Measurements from ENCODE around the gene IFI27L1. TPM values are rescaled to one million over a fixed set of nuclear protein-coding genes. Genes with fewer than 3 reads are reported as not detected.

The IFI27L1 gene
- polyA plus RNA-seq, 6 donors from 2014 or later = 5.0 to 11.1 (median 5.8) TPM

DNA sequence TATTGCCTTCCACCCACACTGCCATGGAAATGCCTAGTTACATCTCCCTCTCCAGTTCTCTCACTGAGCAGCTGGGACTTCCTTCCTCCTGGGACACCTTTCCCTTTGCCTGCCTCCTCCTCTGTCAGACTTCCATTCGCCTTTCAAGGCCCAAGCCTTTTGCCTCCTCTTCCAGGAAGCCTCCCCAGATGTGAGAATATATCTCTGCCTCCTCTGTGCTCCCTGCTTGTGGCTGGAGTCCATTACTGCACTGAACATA lies 45.2 kb downstream of the IFI27L1 start:
- Mint-ChIP-seq H3K27me3 (peaks cover 2 to 15% (median 13%) of the 10 kb centered on the region in 3 donors), H3K9me3 (peaks cover 2 to 19% (median 10%) of the 10 kb centered on the region in 7 donors), H3K27ac (no peak overlapping the region), H3K4me1 (peaks cover 19 to 22% (median 20%) of the 10 kb centered on the region in 3 donors), H3K36me3 (peaks cover 0 to 11% of the 10 kb centered on the region in 2 donors), H3K4me3 (peak overlapping the region in 1 of 8 donors; percentile 1)
- ATAC-seq (ENCODE audit: low read depth in 2 of 2) (no peak), DNase-seq (no peak)

DNA sequence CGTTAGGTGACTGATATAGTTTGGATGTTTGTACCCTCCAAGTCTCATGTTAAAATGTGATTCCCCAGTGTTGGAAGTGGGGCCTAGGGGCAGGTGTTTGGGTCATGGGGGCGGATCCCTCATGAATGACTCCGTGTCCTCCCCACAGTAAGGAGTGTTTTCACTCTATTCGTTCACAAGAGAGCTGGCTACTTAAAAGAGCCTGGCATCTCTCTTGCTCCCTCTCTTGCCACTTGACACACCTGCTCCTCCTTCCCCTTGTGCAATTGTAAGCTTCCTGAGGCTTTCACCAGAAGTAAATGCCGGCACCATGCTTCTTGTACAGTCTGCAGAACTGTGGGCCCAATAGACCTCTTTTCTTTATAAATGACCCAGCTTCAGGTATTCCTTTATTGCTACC lies 45.7 kb downstream of the IFI27L1 start:
- ATAC-seq (ENCODE audit: low read depth in 2 of 2) (no peak), DNase-seq (no peak)
- Mint-ChIP-seq H3K27me3 (peaks cover 0 to 11% (median 9%) of the 10 kb centered on the region in 3 donors), H3K4me3 (peak overlapping the region in 1 of 8 donors; percentile 92), H3K27ac (no peak overlapping the region), H3K36me3 (peaks cover 0 to 9% of the 10 kb centered on the region in 2 donors), H3K9me3 (peaks cover 2 to 14% (median 10%) of the 10 kb centered on the region in 7 donors), H3K4me1 (peaks cover 19 to 22% (median 20%) of the 10 kb centered on the region in 3 donors)

- H3K27me3 Mint-ChIP-seq = peaks cover 3 to 5% (median 3%) of the 10 kb centered on the region in 3 donors
- peaks cover 0 to 10% (median 7%) of the 10 kb centered on the region in 7 donors for H3K9me3 Mint-ChIP-seq
- peaks cover 19 to 22% (median 20%) of the 10 kb centered on the region in 3 donors for H3K4me1 Mint-ChIP-seq
- peaks cover 0 to 6% of the 10 kb centered on the region in 2 donors for H3K36me3 Mint-ChIP-seq
- H3K27ac Mint-ChIP-seq = no peak overlapping the region
- DNase-seq (no peak), ATAC-seq (ENCODE audit: low read depth in 2 of 2) (no peak)
- peak overlapping the region in 3 of 8 donors; percentile 57 to 93 (median 92) for H3K4me3 Mint-ChIP-seq
Observed at GRCh38 chr14:94127330-94127729, 46.2 kb downstream of the IFI27L1 start.

- peaks cover 0 to 5% (median 0%) of the 10 kb centered on the region in 3 donors for H3K27me3 Mint-ChIP-seq
- ATAC-seq (ENCODE audit: low read depth in 2 of 2) = no peak
- H3K36me3 Mint-ChIP-seq = no peaks in the 10 kb centered on the region
- no peak for DNase-seq
- peaks cover 0 to 2% (median 0%) of the 10 kb centered on the region in 7 donors for H3K9me3 Mint-ChIP-seq
- peak overlapping the region in 3 of 6 donors; percentile 4 to 85 (median 24) for H3K27ac Mint-ChIP-seq
- H3K4me1 Mint-ChIP-seq = peaks cover 19 to 22% (median 20%) of the 10 kb centered on the region in 3 donors
- H3K4me3 Mint-ChIP-seq = peak overlapping the region; percentile 87 to 97 (median 93)
Observed at GRCh38 chr14:94128216-94128839, 47.2 kb downstream of the IFI27L1 start.

GRCh38 chr14:94129111-94129757 lies 48.1 kb downstream of the IFI27L1 start, which contains the start of gene IFI27L2:
TSS of gene IFI27L2 (minus strand) at chr14:94129604. CDS start at chr14:94129564, 40 bp downstream.
- peak within 1 kb of the TSS in 5 of 6 donors; percentile 49 to 94 (median 85) for H3K27ac Mint-ChIP-seq
- H3K36me3 Mint-ChIP-seq = no peaks in the 10 kb centered on the region
- peaks cover 0 to 5% (median 5%) of the 10 kb centered on the region in 3 donors for H3K27me3 Mint-ChIP-seq
- DNase-seq (peak; percentile 52), ATAC-seq (ENCODE audit: low read depth in 2 of 2) (peak; percentile 95 to 96)
- peaks cover 19 to 22% (median 20%) of the 10 kb centered on the region in 3 donors for H3K4me1 Mint-ChIP-seq
- H3K9me3 Mint-ChIP-seq = no peaks in the 10 kb centered on the region
- H3K4me3 Mint-ChIP-seq = peak within 1 kb of the TSS; percentile 87 to 97 (median 93)

- peak; percentile 7 for DNase-seq
- Mint-ChIP-seq H3K4me3 (peak overlapping the region; percentile 87 to 97 (median 93)), H3K36me3 (peaks cover 0 to 2% of the 10 kb centered on the region in 2 donors), H3K9me3 (peaks cover 0 to 3% (median under 1%) of the 10 kb centered on the region in 7 donors), H3K4me1 (peaks cover 19 to 22% (median 20%) of the 10 kb centered on the region in 3 donors), H3K27me3 (peaks cover 2 to 9% (median 7%) of the 10 kb centered on the region in 3 donors), H3K27ac (peak overlapping the region in 5 of 6 donors; percentile 49 to 94 (median 76))
- ATAC-seq (ENCODE audit: low read depth in 2 of 2) = peak in 1 of 2 donors; percentile 26
Observed at GRCh38 chr14:94129758-94130414, 48.8 kb downstream of the IFI27L1 start.

DNA sequence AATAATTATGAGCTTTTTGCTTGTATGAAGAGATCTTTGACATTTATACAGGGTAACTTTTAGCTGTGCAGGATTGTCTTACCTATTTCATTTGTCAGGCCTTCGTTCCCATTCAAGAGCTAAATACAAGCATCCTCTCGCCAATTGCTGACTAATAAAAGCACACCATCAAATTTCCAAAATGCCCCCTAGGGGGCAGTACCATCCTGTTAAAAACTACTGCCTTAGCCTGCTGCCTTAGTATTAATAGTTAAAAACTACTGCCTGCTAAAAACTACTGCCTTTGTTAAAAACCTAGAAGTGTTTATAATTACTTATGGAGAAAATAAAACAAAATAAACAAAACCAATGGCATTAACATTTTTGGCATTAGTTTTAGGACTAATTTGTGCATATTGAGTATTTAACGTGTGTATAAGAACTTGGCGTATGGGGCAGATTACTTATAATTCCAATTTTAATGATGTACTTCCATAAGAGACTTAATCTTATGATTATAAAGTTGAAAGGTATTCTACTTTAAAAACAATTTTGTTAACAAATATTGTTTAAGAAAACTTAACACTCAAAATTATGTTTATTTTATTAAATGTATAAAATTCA lies 51.3 kb downstream of the IFI27L1 start:
- peak; percentile 22 to 37 for ATAC-seq (ENCODE audit: low read depth in 2 of 2)
- H3K36me3 Mint-ChIP-seq = peaks cover 0 to 10% of the 10 kb centered on the region in 2 donors
- peaks cover 2 to 15% (median 7%) of the 10 kb centered on the region in 7 donors for H3K9me3 Mint-ChIP-seq
- peaks cover 16 to 26% (median 17%) of the 10 kb centered on the region in 3 donors for H3K27me3 Mint-ChIP-seq
- peaks cover 19 to 25% (median 22%) of the 10 kb centered on the region in 3 donors for H3K4me1 Mint-ChIP-seq
- H3K27ac Mint-ChIP-seq = no peak overlapping the region
- peak overlapping the region in 2 of 8 donors; percentile 9 to 79 for H3K4me3 Mint-ChIP-seq
- DNase-seq = peak; percentile 59

DNA sequence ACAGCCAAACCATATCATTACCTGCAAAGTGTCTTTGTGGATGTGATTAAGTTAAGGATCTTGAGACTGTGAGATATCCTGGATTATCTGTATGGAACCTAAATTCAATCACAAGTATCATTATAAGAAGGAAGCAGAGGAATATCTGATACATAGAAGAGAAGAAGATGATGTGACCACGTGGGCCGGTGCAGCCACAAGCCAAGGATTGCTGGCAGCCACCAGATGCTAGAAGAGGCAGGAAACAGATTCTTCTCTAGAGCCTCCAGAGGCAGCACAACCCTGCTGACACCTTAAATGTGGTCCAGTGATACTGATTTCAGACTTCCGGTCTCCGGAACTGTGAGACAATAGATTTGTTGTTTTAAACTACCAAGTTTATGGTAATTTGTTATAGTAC lies 54.4 kb downstream of the IFI27L1 start:
- Mint-ChIP-seq H3K4me3 (peak overlapping the region in 1 of 8 donors; percentile 68), H3K36me3 (peaks cover 0 to 10% of the 10 kb centered on the region in 2 donors)

DNA sequence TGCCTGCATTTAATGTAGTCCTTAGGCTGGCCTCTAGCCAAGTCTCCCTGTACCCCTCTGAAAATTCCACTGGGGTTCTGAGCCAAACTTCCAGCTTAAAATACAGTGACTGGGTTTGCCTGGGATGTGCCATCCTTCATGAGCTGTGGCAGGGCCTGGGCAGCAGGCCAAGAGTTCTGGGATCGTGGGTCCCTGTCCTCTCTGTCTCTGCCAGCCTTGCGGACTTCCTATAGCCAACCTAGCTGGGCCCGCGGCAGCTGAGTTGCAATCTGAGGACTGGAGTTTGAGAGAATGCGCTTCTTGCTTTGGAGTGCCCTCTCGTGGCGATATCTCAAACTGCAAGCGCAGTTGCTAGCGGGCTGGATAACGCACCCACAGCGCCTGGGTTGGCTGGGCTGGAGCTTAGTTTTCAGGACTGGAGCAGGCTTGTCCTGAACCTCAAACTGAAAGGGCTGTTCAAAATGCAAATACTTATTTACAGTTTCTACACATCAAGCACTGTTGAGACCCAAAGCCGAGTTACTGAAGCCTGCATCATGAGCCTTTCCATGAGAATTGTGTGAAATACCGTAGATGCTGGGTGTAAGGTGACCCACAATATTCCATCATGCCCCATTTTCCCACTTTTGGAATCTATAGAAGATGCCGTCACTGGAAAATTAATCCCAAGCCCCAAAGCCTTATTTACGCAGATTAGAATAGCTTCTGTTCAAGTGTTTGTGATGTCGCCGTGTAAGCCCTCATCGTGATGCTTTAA lies 55.6 kb downstream of the IFI27L1 start:
- Mint-ChIP-seq H3K27me3 (peaks cover 23 to 31% (median 24%) of the 10 kb centered on the region in 3 donors), H3K4me1 (peaks cover 0 to 5% (median 0%) of the 10 kb centered on the region in 3 donors), H3K36me3 (peaks cover 0 to 10% of the 10 kb centered on the region in 2 donors)

More for the DNA sequence above, 54.4 kb downstream of the IFI27L1 start:
- H3K9me3 Mint-ChIP-seq = peaks cover 2 to 15% (median 7%) of the 10 kb centered on the region in 7 donors
- H3K27me3 Mint-ChIP-seq = peaks cover 23 to 31% (median 24%) of the 10 kb centered on the region in 3 donors
- ATAC-seq (ENCODE audit: low read depth in 2 of 2) (no peak), DNase-seq (no peak)
- H3K27ac Mint-ChIP-seq = no peak overlapping the region
- peaks cover 0 to 5% (median under 1%) of the 10 kb centered on the region in 3 donors for H3K4me1 Mint-ChIP-seq

GRCh38 chr14:94138251-94138650 lies 57.1 kb downstream of the IFI27L1 start:
- peaks cover 23 to 26% (median 24%) of the 10 kb centered on the region in 3 donors for H3K27me3 Mint-ChIP-seq
- no peak overlapping the region for H3K4me3 Mint-ChIP-seq
- H3K27ac Mint-ChIP-seq = no peak overlapping the region
- peaks cover 0 to 10% of the 10 kb centered on the region in 2 donors for H3K36me3 Mint-ChIP-seq
- H3K4me1 Mint-ChIP-seq = peaks cover 0 to 5% (median 0%) of the 10 kb centered on the region in 3 donors
- ATAC-seq (ENCODE audit: low read depth in 2 of 2) (no peak), DNase-seq (no peak)
- peaks cover 2 to 15% (median 7%) of the 10 kb centered on the region in 7 donors for H3K9me3 Mint-ChIP-seq

More for the DNA sequence above, 55.6 kb downstream of the IFI27L1 start:
- H3K9me3 Mint-ChIP-seq = peaks cover 2 to 15% (median 7%) of the 10 kb centered on the region in 7 donors
- H3K27ac Mint-ChIP-seq = no peak overlapping the region
- DNase-seq (peak; percentile 70), ATAC-seq (ENCODE audit: low read depth in 2 of 2) (peak; percentile 88 to 91)
- no peak overlapping the region for H3K4me3 Mint-ChIP-seq

DNA sequence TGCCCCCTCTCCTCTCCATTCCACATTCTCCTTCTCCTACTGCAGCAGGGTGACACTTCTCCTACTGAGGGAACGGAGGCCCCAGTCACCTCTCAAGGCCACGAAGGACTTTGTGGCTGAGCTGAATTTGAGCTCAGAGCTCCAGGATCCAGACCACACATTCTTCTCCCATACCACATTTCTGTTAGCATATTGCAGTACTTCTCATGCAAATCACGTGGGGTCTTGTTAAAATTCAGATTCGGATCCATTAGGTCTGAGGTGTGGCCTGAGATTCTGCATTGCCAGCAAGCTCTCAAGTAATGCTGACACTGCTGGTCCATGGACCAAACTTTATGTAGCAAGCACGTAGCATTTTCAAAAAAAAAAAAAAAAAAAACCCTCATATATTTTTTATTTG lies 57.9 kb downstream of the IFI27L1 start:
- Mint-ChIP-seq H3K27ac (no peak overlapping the region), H3K4me3 (no peak overlapping the region), H3K36me3 (peaks cover 0 to 10% of the 10 kb centered on the region in 2 donors), H3K27me3 (peaks cover 20 to 26% (median 23%) of the 10 kb centered on the region in 3 donors), H3K9me3 (peaks cover 2 to 15% (median 7%) of the 10 kb centered on the region in 7 donors), H3K4me1 (peaks cover 0 to 5% (median 0%) of the 10 kb centered on the region in 3 donors)
- DNase-seq = no peak
- no peak for ATAC-seq (ENCODE audit: low read depth in 2 of 2)

DNA sequence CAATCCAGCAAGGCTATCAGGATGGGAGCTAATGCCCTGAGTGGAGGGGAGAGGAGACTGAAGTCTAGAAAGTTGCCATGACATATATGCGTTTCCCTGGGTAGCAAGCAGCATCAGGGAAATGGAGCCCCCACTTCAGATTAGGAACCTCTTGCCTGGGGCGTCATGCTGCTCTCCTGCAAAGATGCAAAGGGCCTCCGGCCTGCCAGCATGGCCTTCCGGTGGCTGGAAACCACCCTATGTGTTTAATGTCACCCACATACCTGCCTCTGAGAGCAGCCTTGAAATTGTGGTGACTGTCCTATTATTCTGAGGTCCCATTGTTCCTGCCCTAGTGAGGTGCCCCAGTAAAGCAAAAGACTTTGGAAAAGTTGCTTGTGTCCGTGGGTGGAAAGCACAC lies 58.3 kb downstream of the IFI27L1 start:
- Mint-ChIP-seq H3K4me3 (no peak overlapping the region), H3K9me3 (peaks cover 2 to 15% (median 7%) of the 10 kb centered on the region in 7 donors), H3K27ac (no peak overlapping the region), H3K4me1 (peaks cover 0 to 5% (median 0%) of the 10 kb centered on the region in 3 donors), H3K36me3 (peaks cover 0 to 10% of the 10 kb centered on the region in 2 donors), H3K27me3 (peaks cover 19 to 26% (median 23%) of the 10 kb centered on the region in 3 donors)
- DNase-seq (no peak), ATAC-seq (ENCODE audit: low read depth in 2 of 2) (no peak)
